Suppressor macrophage treated with lipopolysaccharide for 4 hours (primary cell): ENCODE results near the gene CST3.
A peak's percentile ranks its signal among the peaks of the same experiment; 100 is the strongest.
"Not testable (repeated sequence)": the region's sequence is repeated elsewhere in the genome, so short reads cannot be mapped to it uniquely, and the experiment has no call there.

Experiments used
- DNase-seq: peaks from one replicate; pipeline ENCODE4 v3.0.0-alpha.2; 2020

Gene CST3

DNA sequence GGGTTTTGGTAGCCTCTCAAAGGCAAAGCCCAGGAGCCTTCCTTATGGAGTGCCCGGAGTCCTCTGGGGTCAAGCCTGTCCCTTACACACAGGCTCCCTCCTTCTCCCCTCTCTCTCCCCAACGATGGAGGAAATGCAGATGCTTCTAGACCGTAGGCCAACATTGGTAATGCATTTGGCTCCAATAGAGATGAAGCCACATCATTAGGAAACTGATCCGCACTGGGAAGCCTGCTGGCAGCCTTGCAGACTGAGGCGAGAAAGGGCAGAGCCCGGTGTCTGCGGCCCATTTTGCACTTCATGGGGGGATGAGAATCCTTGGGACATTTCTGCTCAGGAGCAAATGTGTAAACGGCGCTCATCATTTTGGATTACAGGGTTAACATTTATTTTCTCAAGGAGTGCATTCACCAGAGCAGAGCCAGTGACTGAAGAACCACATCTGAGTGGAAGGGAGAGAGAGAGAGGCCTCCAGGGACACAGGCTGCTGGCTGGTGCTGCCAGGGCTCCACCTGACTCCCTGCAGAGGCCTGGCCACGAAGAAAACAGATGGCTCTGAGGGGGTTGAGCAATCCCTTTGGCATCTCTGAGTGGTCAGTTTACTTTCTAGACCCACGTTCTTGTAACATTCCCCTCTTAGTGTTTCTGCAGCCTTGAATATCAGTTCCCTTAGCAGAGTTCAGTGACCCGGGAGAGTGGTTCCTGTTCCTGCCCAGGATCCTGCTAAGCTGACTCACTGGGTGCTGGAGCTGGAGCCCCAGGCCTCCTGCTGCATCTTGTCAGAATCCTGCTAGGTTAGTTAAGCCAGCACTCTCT, 4.4 kb upstream of the CST3 start:
- DNase-seq: peak; percentile 76

- no peak for DNase-seq
Observed at GRCh38 chr20:23640671-23641667, 3.2 kb upstream of the CST3 start.

DNA sequence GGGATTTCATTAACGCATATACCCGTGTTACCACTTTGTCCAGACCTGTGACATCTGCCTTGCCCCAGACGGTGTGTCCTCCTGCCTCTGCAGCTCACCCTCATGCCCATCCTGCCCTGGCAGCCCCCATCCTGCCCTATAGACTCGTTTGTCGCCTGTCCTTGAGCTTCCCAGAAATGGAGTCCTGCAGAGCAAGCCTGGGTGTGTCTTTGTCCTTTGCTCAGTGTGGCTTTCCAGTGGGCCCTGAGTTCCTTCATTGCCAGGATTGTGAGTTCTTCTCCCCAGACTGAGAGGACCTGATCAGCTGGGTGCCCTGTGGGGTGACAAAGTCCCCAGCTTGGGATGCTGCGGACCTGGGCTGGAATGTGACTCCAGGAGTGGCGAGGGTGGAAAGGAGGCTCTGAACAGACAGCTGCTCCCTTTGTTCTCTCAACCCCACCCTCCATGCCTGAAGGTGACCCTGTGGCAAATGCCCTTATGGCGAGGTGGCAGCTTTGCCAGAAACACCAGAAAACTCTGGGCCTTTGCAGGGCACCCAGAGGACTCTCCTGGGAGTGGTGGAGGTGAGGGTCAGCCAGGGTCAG, 2.4 kb upstream of the CST3 start:
- no peak for DNase-seq

GRCh38 chr20:23639490-23639958, 1.8 kb upstream of the CST3 start:
- no peak for DNase-seq

GRCh38 chr20:23638309-23638708, 554 bp upstream of the CST3 start:
- DNase-seq: no peak

GRCh38 chr20:23636908-23637281, 860 bp downstream of the CST3 start:
- no peak for DNase-seq

DNA sequence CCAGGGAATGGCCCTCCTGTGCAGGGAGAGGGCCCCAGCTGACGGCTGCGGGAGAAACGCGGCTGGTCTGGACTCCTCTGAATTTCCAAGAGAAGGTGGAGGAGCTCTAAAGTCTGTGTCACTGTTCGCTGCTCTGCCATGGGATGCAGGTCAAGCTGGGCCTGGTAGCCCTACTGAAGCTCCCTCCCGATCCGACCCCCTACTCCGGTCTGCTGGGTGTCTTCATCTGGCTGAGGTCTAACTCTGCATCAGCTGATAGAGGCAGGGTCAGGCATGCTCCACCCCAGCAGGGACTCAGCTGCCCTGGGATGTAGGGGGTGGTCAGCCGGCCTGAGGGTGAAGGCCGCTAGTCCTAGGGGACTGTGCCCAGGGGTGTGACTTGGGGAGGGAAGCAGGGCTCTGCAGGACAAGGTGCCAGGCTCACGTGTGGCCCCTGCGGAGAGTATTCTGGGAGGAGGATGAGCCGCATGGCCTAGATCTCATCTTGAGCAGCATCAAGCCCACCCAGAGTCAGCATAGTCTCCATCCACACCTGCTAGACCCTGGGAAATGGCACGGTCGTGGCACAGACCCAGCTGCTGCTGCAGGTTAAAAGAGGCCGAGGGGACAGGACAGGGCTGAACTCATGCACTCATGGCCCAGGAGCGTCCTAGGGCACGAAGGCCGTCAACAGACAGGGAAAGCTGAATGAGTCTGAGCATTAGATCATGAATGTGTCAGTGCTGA, 1.4 kb downstream of the CST3 start:
- DNase-seq: no peak

GRCh38 chr20:23635768-23636090, 2.0 kb downstream of the CST3 start:
- not testable (repeated sequence) for DNase-seq

- no peak for DNase-seq
Observed at GRCh38 chr20:23634985-23635767, 2.6 kb downstream of the CST3 start.

GRCh38 chr20:23634044-23634801, 3.5 kb downstream of the CST3 start:
- DNase-seq: no peak

DNA sequence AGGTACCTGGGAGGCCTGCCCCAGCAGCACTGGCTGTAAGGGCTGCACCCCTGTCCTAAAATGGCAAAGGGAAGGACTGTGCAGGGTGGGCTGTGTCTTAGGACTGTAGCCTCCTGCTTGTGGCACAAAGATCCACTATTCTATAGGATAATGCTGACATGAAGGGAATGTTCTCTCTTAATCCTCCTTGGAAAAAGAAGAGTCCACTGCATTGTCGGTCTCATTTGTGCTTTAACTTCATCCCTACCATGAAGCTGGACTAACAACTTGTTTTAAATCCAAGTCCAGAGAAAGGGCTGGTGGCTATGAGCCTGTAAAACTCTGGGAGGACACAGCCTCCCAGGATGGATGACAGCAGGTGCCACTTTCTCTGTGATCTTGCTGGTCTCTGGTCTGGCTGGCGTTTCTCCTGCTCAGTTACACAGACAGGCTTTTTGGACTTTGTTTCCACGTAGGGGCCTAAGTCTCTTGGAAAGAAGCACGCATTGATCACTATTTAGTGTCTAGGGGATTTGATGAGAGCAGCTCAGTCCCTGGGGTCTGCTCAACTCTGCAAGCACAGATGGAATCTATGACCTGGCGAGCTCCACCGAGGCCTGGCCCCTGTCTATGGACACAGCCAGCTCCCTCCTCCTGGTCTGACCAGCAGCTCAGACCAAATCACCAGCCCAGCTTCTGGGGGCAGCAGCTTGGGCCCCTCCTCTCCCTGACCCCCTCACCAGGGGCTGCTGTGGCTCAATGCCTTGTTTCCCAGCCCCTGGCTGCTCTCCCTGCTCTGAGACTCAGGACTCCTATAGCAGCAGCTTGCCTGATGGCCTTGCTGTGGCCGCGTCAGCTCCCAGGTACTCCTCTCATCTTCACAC, 4.8 kb downstream of the CST3 start:
- DNase-seq: no peak

DNA sequence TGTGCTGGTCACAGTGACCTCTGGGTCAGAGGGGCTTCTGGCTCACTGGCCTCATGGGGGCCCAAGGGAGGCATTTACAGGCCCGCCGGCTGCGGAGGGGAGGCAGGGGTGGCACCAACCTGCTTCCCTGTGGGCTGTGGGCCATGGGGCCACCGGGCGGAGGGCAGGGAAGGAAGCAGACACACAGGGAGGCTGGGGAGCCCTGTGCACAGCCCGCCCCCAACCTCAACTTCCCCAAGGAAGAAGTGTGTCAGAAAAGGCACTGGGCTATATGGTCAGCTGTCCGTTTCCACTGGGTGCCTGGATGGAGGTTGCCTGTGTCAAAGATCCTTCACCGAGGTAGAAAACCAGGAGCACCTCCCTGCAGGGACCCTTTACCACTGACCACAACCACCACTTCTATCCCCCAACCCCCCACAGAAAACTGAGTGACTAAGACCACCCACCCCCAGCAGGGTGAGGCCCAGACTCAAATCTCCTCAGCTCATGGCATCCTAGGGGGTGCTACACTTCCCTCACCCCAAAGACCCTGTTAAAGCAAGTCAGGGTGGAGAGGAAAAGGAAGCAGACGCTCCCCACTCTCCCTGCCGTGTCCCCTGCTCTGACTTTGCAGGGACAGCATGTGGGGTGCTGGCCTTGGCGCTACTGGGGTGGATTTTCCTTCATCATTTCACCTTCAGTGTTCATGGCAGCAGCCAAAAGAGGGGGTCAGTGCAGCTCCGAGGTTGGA, 5.6 kb downstream of the CST3 start:
- no peak for DNase-seq

DNA sequence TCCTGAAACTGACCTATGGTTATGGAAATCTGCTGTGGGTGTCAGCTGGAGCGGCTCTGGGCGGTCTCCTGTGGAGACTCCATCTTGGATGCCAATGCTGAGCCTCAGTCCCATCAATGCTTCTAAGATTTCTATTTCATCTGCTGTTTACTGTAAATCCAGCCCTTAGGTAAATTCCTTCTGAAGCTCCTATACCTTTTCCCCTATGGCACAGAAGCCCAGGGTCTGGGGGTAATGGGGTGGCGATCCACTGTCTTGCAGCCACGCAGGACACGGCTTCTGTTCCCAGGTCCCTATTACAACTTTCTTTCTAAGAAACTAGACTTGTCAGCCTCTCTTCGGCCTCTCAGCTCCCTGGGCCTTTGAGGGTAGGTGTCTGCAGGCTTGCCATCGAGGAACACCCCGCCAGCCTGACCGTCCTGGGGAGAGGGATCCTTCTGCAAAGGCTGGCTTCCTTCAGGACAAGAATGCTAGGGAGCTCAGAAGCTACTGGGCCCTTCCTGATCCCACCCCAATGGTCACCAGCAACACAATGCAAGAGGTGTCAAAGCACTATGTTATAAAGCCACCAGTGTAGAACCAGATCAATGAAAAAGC, 6.4 kb downstream of the CST3 start:
- DNase-seq: no peak

GRCh38 chr20:23630392-23630849, 7.3 kb downstream of the CST3 start:
- no peak for DNase-seq

- DNase-seq: no peak
Observed at GRCh38 chr20:23629542-23630391, 8.0 kb downstream of the CST3 start.

DNA sequence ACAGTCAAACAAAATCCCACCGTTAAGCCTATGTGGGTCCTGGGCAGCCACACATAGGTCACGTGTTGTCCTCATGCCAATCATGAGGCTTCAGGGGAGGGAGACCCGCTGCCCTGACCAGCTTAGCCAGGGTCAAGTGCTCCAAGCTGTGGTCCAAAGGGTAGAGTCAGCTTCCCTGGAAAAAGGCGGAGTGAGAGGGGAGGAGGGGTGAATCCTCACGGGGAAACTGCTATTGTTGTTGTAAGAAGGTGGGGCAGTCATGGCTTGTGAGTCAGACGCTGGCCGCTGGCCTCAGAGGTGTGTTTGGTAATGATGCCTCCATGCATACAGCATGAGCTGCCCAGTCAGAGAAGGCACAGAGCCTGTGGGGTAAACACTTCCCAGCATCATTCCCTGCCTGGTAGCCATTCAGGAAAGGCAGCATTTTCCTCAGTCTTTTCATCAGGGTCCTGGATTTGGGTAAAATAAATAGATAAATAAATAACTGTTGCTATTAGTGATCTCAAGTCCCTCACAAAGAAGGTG, 8.7 kb downstream of the CST3 start:
- DNase-seq: peak; percentile 36

GRCh38 chr20:23628402-23629016, 9.2 kb downstream of the CST3 start:
- no peak for DNase-seq
